ENCODE data around the gene VTCN1.

The VTCN1 gene

DNA sequence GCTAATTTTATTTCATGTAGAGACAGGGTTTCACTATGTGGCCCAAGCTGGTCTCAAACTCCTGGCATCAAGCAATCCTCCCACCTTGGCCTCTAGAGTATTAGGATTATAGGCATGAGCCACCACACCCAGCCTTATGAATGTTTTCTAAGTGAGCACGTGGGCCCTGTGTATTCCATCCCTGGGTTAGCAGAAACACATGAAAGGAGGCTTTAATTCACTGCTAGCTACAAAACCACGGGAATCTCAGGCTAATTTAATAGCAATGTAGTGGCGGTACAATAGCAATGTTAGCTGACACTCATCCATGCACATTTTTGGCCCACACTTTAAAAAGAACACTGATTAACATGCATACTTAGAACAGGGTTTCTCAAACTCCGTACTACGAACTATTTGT is 32.0 kb downstream of the VTCN1 start:
- no peak overlapping the region for H3K27ac ChIP-seq (ENCODE audit: low read length)
- TF ChIP-seq, protein P1, sequence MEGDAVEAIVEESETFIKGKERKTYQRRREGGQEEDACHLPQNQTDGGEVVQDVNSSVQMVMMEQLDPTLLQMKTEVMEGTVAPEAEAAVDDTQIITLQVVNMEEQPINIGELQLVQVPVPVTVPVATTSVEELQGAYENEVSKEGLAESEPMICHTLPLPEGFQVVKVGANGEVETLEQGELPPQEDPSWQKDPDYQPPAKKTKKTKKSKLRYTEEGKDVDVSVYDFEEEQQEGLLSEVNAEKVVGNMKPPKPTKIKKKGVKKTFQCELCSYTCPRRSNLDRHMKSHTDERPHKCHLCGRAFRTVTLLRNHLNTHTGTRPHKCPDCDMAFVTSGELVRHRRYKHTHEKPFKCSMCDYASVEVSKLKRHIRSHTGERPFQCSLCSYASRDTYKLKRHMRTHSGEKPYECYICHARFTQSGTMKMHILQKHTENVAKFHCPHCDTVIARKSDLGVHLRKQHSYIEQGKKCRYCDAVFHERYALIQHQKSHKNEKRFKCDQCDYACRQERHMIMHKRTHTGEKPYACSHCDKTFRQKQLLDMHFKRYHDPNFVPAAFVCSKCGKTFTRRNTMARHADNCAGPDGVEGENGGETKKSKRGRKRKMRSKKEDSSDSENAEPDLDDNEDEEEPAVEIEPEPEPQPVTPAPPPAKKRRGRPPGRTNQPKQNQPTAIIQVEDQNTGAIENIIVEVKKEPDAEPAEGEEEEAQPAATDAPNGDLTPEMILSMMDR (IDR thresholded peaks at IDR 0.05; ENCODE audit: low read length) = no peak
- no peak for TF ChIP-seq EZH2 (optimal IDR thresholded peaks at IDR 0.05; ENCODE audit: low read depth, low read length)
- TF ChIP-seq EZH2phosphoT487 (IDR thresholded peaks at IDR 0.05; ENCODE audit: low read length) = no peak
- no peaks in the 10 kb centered on the region for H3K79me2 ChIP-seq (ENCODE audit: low read length)
- no peaks in the 10 kb centered on the region for H3K4me1 ChIP-seq (ENCODE audit: low read length)
- no peak for DNase-seq
- no peak overlapping the region for H3K4me3 ChIP-seq (ENCODE audit: low read length)
- no peaks in the 10 kb centered on the region for H3K9me3 ChIP-seq (replicated peaks; ENCODE audit: insufficient read depth, low read length)
- no peaks in the 10 kb centered on the region for H3K36me3 ChIP-seq (replicated peaks; ENCODE audit: insufficient read depth, low read length)
- H3K9me2 ChIP-seq (replicated peaks; ENCODE audit: insufficient read depth, low read length) = no peaks in the 10 kb centered on the region
- H3K27me3 ChIP-seq (replicated peaks; ENCODE audit: insufficient read depth, low read length) = no peaks in the 10 kb centered on the region
- H4K20me1 ChIP-seq (ENCODE audit: insufficient read depth, low read length) = no peaks in the 10 kb centered on the region
- H3K4me2 ChIP-seq (ENCODE audit: low read depth, low read length) = no peak overlapping the region
- H3F3A ChIP-seq (ENCODE audit: insufficient read depth, low read length) = no peaks in the 10 kb centered on the region
- no peak overlapping the region for H2AFZ ChIP-seq (ENCODE audit: low read length)
- H3K9ac ChIP-seq (ENCODE audit: low read length) = no peak overlapping the region

DNA sequence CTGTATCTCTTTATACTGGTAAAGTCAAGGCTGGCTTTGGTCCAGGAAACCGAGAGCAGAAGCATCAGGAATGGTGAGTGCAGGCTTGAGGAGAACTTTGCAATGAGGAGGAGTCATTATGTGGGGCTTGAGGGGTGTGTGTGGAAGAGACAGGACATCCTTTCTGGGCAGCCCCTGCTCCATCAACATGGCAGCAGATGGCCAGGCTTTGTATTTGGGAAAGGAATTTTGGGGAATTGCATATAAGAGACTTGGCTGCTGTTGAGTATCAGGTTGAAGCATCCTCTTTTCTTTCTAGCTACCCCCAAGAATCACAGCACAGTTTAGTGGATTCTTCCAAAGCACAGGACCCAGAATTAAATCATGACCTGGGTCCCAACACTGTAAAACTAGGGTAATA is 33.4 kb downstream of the VTCN1 start:
- no peaks in the 10 kb centered on the region for H3F3A ChIP-seq (ENCODE audit: insufficient read depth, low read length)
- no peak for TF ChIP-seq EZH2 (optimal IDR thresholded peaks at IDR 0.05; ENCODE audit: low read depth, low read length)
- no peak for TF ChIP-seq EZH2phosphoT487 (IDR thresholded peaks at IDR 0.05; ENCODE audit: low read length)
- TF ChIP-seq, protein P1 (IDR thresholded peaks at IDR 0.05; ENCODE audit: low read length) = no peak
- no peak overlapping the region for H2AFZ ChIP-seq (ENCODE audit: low read length)
- H3K9ac ChIP-seq (ENCODE audit: low read length) = no peak overlapping the region
- H3K9me3 ChIP-seq (replicated peaks; ENCODE audit: insufficient read depth, low read length) = no peaks in the 10 kb centered on the region
- no peaks in the 10 kb centered on the region for H3K27me3 ChIP-seq (replicated peaks; ENCODE audit: insufficient read depth, low read length)
- no peak for DNase-seq
- H4K20me1 ChIP-seq (ENCODE audit: insufficient read depth, low read length) = no peaks in the 10 kb centered on the region
- H3K9me2 ChIP-seq (replicated peaks; ENCODE audit: insufficient read depth, low read length) = no peaks in the 10 kb centered on the region
- H3K36me3 ChIP-seq (replicated peaks; ENCODE audit: insufficient read depth, low read length) = no peaks in the 10 kb centered on the region
- H3K79me2 ChIP-seq (ENCODE audit: low read length) = no peaks in the 10 kb centered on the region
- no peak overlapping the region for H3K27ac ChIP-seq (ENCODE audit: low read length)
- no peak overlapping the region for H3K4me2 ChIP-seq (ENCODE audit: low read depth, low read length)
- H3K4me3 ChIP-seq (ENCODE audit: low read length) = no peak overlapping the region
- no peaks in the 10 kb centered on the region for H3K4me1 ChIP-seq (ENCODE audit: low read length)

DNA sequence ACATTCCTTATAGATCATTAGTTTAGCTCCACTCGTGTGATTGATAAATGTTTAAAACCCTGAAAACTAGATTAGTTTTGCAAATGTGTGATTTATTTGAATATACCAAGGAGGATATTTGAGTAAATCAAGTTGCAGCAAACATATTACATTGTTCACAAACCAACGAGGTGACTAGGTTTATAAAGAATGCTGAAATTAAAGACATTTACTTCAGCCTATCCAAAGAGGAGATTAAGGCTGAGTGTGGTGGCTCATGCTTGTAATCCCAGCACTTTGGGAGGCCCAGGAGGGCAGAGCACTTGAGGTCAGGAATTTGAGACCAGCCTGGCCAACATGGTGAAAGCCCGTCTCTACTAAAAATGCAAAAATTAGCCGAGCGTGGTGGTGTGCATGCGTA is 34.1 kb downstream of the VTCN1 start:
- no peaks in the 10 kb centered on the region for H3K36me3 ChIP-seq (replicated peaks; ENCODE audit: insufficient read depth, low read length)
- no peaks in the 10 kb centered on the region for H3K9me3 ChIP-seq (replicated peaks; ENCODE audit: insufficient read depth, low read length)
- H3K9me2 ChIP-seq (replicated peaks; ENCODE audit: insufficient read depth, low read length) = no peaks in the 10 kb centered on the region
- H3K79me2 ChIP-seq (ENCODE audit: low read length) = no peaks in the 10 kb centered on the region
- H2AFZ ChIP-seq (ENCODE audit: low read length) = no peak overlapping the region
- H3K4me3 ChIP-seq (ENCODE audit: low read length) = no peak overlapping the region
- H3K27me3 ChIP-seq (replicated peaks; ENCODE audit: insufficient read depth, low read length) = no peaks in the 10 kb centered on the region
- H3K27ac ChIP-seq (ENCODE audit: low read length) = no peak overlapping the region
- no peaks in the 10 kb centered on the region for H3F3A ChIP-seq (ENCODE audit: insufficient read depth, low read length)
- no peak overlapping the region for H3K4me2 ChIP-seq (ENCODE audit: low read depth, low read length)
- no peak overlapping the region for H3K9ac ChIP-seq (ENCODE audit: low read length)
- TF ChIP-seq, protein P1 (IDR thresholded peaks at IDR 0.05; ENCODE audit: low read length) = no peak
- TF ChIP-seq EZH2phosphoT487 (IDR thresholded peaks at IDR 0.05; ENCODE audit: low read length) (no peak), EZH2 (optimal IDR thresholded peaks at IDR 0.05; ENCODE audit: low read depth, low read length) (no peak)
- no peaks in the 10 kb centered on the region for H4K20me1 ChIP-seq (ENCODE audit: insufficient read depth, low read length)
- no peaks in the 10 kb centered on the region for H3K4me1 ChIP-seq (ENCODE audit: low read length)
- DNase-seq = no peak
